ENCODE results near the gene SNRNP70.
"Not testable (repeated sequence)": the region's sequence is repeated elsewhere in the genome, so short reads cannot be mapped to it uniquely, and the experiment has no call there.

Gene SNRNP70, protein sequence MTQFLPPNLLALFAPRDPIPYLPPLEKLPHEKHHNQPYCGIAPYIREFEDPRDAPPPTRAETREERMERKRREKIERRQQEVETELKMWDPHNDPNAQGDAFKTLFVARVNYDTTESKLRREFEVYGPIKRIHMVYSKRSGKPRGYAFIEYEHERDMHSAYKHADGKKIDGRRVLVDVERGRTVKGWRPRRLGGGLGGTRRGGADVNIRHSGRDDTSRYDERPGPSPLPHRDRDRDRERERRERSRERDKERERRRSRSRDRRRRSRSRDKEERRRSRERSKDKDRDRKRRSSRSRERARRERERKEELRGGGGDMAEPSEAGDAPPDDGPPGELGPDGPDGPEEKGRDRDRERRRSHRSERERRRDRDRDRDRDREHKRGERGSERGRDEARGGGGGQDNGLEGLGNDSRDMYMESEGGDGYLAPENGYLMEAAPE

DNA sequence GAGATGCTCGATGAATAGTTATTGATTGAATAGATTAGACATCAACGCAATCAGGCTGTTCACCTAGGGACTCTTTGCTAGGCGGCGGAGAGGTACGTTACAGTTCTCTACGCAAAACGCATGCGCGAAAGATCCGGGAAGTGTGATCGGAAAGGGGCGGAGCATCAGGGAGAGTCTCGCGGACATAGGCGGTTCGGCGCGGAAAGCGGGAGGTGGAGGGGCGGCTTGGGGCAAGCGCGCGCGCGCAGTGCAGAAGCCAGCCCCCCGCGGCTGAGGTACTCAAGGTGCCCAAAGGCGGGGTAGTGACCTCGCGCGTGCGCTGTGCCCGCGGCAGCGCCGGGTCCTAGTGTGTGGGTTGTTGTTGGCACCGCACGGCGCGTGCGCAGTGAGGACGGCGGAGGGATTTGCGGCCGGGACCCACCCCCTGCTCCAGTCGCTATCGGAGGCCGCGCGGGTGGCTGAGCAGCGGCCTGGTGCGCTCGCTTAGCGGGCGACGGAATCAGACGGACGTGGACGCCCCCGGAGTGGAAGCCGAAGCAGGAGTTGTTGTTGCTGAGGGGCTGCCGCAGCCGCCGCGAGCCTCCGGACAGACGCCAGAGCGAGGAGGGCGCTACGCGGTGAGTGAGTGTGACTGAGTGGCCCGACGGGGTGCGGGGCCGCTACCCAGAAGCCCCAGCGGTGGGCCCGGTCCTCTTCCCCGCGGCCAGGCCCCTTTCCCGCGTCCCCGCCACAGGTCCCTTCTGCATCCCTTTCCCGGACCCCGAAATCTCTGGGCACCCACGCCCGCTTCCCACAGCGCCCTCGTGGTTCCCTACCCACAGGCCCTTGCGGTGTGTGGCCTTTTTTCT is at the start of gene SNRNP70:
Gene SNRNP70 (plus strand): TSS at position 432 of the 848 bp plus-strand sequence. CDS start 964 bp downstream, outside the sequence.
- Mint-ChIP-seq H3K4me3 (peak within 1 kb of the TSS; percentile 98), H3K27me3 (no peaks in the 10 kb centered on the region), H3K27ac (peak within 1 kb of the TSS; percentile 96), H3K9me3 (no peaks in the 10 kb centered on the region), H3K4me1 (peaks cover 35% of the 10 kb centered on the region), H3K36me3 (peaks cover 11% of the 10 kb centered on the region)

GRCh38 chr19:49036815-49037214 is 48.4 kb upstream of the SNRNP70 start, which contains the start of gene CGB1:
CGB1 (minus strand) TSS chr19:49036895; CDS start chr19:49036711, 184 bp downstream.
- H3K4me3 Mint-ChIP-seq, H3K27ac Mint-ChIP-seq, H3K9me3 Mint-ChIP-seq, H3K27me3 Mint-ChIP-seq, H3K36me3 Mint-ChIP-seq, H3K4me1 Mint-ChIP-seq: not testable (repeated sequence)

DNA sequence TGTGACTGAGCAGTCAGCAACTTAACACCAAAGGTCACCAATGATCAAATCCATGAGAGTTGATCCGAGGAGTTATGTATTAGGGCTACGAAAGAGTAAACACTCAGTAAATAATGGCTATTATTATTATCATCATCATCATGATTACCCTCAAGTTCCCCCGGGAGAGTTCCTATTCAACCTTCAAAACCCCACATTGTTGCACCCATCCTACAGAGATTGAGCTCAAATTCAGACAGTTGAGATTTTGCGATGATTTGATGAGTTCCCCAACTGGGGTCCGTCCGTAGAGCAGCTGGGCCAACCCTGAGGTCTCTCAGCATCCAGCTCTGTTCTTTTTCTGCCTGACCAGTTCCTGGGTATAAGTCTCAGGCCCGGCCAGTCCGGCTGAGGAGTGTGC is 47.1 kb upstream of the SNRNP70 start:
- not testable (repeated sequence) for H3K27ac Mint-ChIP-seq, H3K36me3 Mint-ChIP-seq, H3K9me3 Mint-ChIP-seq, H3K27me3 Mint-ChIP-seq, H3K4me1 Mint-ChIP-seq, H3K4me3 Mint-ChIP-seq

DNA sequence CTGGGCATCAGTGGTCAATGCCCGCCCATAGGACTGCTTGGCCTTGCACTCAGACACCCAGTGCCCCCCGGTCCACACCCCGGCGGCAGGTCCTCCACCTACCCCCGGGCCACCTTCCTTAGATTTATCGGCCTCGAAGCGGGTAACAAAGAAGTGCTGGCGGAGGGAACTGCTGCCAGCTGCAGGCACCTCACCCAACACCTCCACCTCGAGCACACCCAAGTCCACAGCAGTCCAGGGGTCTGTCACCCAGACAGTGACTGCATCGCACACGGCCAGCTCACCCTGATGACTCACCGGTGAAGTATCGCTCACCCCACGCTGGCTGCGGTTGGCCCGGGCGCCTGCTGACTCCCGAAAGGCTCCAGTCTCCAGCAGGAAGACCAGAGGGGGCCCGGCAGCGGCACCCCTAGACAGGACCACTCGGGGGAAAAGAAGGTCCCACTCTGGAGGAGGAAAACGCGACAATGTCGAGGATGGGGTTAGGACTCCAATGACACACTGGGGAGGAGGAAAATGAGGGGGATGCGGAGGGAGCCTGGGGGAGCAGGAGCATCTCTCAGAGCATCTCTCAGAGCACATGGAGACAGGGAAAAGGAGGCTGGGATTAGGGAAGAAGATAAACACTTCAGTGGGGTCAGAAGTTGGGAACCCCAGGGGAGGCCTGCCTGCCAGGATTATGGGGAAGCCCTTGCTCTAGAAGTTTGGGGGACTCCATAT is 46.5 kb upstream of the SNRNP70 start:
- not testable (repeated sequence) for H3K36me3 Mint-ChIP-seq, H3K27me3 Mint-ChIP-seq, H3K4me3 Mint-ChIP-seq, H3K9me3 Mint-ChIP-seq, H3K4me1 Mint-ChIP-seq, H3K27ac Mint-ChIP-seq

DNA sequence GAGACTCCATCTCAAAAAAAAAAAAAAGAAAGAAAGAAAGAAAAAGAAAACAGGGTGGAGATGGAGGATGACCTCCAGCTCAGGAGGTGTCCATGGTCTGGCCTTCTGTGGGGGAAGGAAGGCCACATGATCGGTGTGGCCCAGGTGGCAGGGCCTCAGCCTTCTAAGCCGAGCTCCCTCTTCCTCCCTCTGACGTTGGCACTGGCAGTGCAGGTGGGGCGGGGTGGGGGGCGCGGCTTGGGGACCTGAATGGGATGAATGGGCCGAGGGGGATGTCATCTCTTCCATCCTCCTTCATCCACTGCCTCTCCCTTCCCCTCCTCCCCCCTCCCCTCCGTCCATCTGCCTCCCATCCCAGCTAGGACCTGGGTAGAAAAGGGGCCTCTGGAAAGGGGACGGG is 45.5 kb upstream of the SNRNP70 start:
- not testable (repeated sequence) for H3K27me3 Mint-ChIP-seq, H3K27ac Mint-ChIP-seq, H3K4me1 Mint-ChIP-seq, H3K4me3 Mint-ChIP-seq, H3K36me3 Mint-ChIP-seq, H3K9me3 Mint-ChIP-seq

- no peaks in the 10 kb centered on the region for H3K36me3 Mint-ChIP-seq
- no peaks in the 10 kb centered on the region for H3K4me1 Mint-ChIP-seq
- H3K27ac Mint-ChIP-seq: no peak overlapping the region
- H3K4me3 Mint-ChIP-seq: no peak overlapping the region
- no peaks in the 10 kb centered on the region for H3K9me3 Mint-ChIP-seq
- no peaks in the 10 kb centered on the region for H3K27me3 Mint-ChIP-seq
Measured at GRCh38 chr19:49042177-49042576, 43.1 kb upstream of the SNRNP70 start.

- not testable (repeated sequence) for H3K4me3 Mint-ChIP-seq, H3K36me3 Mint-ChIP-seq, H3K4me1 Mint-ChIP-seq, H3K27ac Mint-ChIP-seq, H3K9me3 Mint-ChIP-seq, H3K27me3 Mint-ChIP-seq
Measured at GRCh38 chr19:49042666-49043065, 42.6 kb upstream of the SNRNP70 start.

DNA sequence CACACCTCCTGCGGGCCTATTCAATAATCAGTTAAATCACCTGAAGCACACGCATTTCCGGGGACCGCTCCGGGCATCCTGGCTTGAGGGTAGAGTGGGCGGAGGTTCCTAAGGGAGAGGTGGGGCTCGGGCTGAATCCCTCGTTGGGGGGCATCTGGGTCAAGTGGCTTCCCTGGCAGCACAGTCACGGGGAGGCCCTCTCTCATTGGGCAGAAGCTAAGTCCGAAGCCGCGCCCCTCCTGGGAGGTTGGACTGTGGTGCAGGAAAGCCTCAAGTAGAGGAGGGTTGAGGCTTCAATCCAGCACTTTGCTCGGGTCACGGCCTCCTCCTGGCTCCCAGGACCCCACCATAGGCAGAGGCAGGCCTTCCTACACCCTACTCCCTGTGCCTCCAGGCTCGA is 41.7 kb upstream of the SNRNP70 start, which contains the start of gene CGB5:
Gene CGB5 (plus strand): TSS at position 301 of the 400 bp plus-strand sequence. CDS start 362 bp downstream, outside the sequence.
- H3K36me3 Mint-ChIP-seq, H3K4me1 Mint-ChIP-seq, H3K4me3 Mint-ChIP-seq, H3K9me3 Mint-ChIP-seq, H3K27ac Mint-ChIP-seq, H3K27me3 Mint-ChIP-seq: not testable (repeated sequence)

DNA sequence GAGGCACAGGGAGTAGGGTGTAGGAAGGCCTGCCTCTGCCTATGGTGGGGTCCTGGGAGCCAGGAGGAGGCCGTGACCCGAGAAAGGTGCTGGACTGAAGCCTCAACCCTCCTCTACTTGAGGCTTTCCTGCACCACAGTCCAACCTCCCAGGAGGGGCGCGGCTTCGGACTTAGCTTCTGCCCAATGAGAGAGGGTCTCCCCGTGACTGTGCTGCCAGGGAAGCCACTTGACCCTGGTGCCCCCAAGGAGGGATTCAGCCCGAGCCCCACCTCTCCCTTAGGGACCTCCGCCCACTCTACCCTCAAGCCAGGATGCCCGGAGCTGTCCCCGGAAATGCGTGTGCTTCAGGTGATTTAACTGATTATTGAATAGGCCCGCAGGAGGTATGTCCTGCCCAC is 36.2 kb upstream of the SNRNP70 start, which contains the start of gene CGB8:
Gene CGB8 (minus strand): TSS at position 101 of the 400 bp plus-strand sequence. CDS start 372 bp downstream, outside the sequence.
- not testable (repeated sequence) for H3K9me3 Mint-ChIP-seq, H3K4me1 Mint-ChIP-seq, H3K36me3 Mint-ChIP-seq, H3K27ac Mint-ChIP-seq, H3K4me3 Mint-ChIP-seq, H3K27me3 Mint-ChIP-seq

- H3K9me3 Mint-ChIP-seq, H3K4me1 Mint-ChIP-seq, H3K36me3 Mint-ChIP-seq, H3K27me3 Mint-ChIP-seq, H3K27ac Mint-ChIP-seq, H3K4me3 Mint-ChIP-seq: not testable (repeated sequence)
Measured at GRCh38 chr19:49049834-49050233, 35.4 kb upstream of the SNRNP70 start.

DNA sequence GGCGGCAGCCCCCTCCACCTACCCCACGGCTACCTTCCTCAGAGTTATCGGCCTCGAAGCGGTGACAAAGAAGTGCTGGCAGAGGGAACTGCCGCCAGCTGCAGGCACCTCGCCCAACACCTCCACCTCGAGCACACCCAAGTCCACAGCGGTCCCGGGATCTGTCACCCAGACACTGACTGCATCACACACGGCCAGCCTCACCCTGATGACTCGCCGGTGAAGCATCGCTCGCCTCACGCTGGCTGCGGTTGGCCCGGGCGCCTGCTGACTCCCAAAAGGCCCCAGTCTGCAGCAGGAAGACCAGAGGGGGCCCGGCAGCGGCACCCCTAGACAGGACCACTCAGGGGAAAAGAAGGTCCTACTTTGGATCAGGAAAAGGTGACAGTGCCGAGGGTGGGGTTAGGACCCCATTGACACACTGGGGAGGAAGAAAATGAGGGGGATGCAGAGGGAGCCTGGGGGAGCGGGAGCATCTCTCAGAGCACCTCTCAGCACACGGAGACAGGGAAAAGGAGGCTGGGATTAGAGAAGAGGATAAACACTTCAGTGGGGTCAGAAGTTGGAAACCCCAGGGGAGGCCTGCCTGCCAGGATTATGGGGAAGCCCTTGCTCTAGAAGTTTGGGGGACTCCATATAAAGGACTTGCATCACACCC is 34.7 kb upstream of the SNRNP70 start:
- H3K27ac Mint-ChIP-seq: peak overlapping the region; percentile 72
- not testable (repeated sequence) for H3K9me3 Mint-ChIP-seq, H3K27me3 Mint-ChIP-seq, H3K4me1 Mint-ChIP-seq, H3K4me3 Mint-ChIP-seq, H3K36me3 Mint-ChIP-seq

- H3K36me3 Mint-ChIP-seq: no peaks in the 10 kb centered on the region
- H3K4me3 Mint-ChIP-seq: peak overlapping the region; percentile 87
- H3K27me3 Mint-ChIP-seq: peaks cover 17% of the 10 kb centered on the region
- no peak overlapping the region for H3K27ac Mint-ChIP-seq
- H3K9me3 Mint-ChIP-seq: no peaks in the 10 kb centered on the region
- H3K4me1 Mint-ChIP-seq: peaks cover 15% of the 10 kb centered on the region
Measured at GRCh38 chr19:49056101-49056901, 28.9 kb upstream of the SNRNP70 start.

DNA sequence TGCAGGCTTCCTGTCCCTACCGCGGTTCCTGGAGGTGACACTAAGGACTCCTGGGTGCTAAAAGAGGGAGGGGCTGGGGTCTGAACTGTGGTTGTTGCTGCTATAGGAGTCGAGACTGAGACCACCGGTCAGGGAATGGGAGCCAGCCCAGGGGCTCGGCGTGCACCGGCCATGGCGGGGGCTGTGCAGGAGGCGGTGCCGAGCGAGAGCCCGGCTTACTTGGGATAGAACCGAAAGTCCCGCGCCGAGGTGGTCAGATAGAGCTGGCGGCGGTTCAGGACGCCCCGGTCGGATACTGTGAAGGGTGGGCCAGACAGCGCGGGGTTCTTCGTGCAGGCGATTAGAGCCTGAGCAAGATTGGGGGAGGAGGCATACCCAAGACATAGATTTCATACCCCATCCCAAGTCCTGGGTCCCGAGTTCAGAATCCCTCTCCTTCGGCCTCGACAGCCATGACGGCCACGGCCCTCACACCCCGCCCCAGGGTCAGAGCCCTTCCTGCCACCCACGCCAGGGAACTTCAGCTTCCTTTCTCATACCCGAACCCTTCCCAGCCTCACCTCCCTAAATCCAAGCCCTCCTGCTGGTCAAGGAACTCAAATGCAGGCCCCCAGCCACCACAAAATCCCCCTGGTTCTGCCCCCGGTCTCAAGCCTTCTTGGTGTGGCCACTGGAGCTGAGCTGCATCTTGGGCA is 28.2 kb upstream of the SNRNP70 start:
- not testable (repeated sequence) for H3K27ac Mint-ChIP-seq, H3K9me3 Mint-ChIP-seq, H3K36me3 Mint-ChIP-seq
- peaks cover 17% of the 10 kb centered on the region for H3K27me3 Mint-ChIP-seq
- peaks cover 15% of the 10 kb centered on the region for H3K4me1 Mint-ChIP-seq
- peak overlapping the region; percentile 87 for H3K4me3 Mint-ChIP-seq

DNA sequence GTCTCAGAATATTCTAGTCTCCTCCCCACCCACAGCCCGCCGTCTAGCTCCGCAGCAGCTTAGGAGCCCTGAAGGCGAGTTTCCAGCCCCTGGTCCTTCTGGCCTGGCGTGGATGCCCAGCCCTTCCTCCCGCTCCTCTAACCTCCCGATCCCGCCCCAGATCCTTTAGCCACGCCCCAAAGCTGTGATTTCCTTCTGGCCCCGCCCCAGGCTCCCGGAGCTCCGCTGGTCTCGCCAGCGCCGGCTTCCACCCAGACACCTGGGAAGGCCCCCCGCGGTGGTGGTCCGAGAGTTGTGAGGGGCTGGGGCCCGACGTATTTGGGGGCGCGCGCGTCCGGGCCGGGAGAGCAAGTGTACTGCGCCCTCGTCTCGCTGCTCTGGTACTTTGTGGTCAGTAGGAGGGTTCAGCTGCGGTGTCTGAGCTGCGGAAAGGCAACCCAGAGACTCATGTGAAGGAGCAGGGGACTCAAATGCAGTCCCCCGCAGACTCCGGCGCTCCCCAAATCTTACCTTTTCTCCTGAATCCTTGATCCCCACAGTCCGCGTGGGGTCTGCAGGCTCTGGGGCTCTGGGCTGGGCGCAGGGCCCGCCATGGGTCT is 27.5 kb upstream of the SNRNP70 start, which contains the start of gene CGB7:
Gene CGB7 (minus strand): TSS at position 114 of the 599 bp plus-strand sequence. CDS start 2,374 bp downstream, outside the sequence.
- peaks cover 17% of the 10 kb centered on the region for H3K27me3 Mint-ChIP-seq
- H3K4me3 Mint-ChIP-seq: peak within 1 kb of the TSS; percentile 87
- no peaks in the 10 kb centered on the region for H3K9me3 Mint-ChIP-seq
- no peak within 1 kb of the TSS for H3K27ac Mint-ChIP-seq
- no peaks in the 10 kb centered on the region for H3K36me3 Mint-ChIP-seq
- H3K4me1 Mint-ChIP-seq: peaks cover 15% of the 10 kb centered on the region

Data from activated naive CD4-positive, alpha-beta T cell treated with anti-CD3 and anti-CD28 coated beads, Interleukin-2, amount 50 U/mL, for 24 hours (primary cell).